ENCODE results near the gene MMP24.

Gene MMP24

DNA sequence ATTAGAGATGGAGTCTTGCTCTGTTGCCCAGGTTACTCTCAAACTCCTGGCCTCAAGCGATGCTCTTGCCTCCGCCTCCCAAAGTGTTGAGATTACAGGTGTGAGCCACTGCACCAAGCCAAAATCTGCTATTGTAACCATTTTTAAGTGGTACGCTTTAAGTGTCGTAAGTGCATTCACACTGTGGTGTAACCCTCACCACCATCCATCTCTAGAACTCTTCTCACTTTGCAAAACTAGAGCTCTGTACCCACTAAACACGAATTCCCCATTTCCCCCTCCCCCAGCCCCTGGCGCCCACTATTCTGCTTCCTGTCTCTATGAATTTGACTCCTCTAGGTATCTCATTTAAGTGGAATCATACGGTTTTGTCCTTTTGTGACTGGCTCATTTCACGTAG, 68.6 kb downstream of the MMP24 start:
- DNase-seq = no peak

DNA sequence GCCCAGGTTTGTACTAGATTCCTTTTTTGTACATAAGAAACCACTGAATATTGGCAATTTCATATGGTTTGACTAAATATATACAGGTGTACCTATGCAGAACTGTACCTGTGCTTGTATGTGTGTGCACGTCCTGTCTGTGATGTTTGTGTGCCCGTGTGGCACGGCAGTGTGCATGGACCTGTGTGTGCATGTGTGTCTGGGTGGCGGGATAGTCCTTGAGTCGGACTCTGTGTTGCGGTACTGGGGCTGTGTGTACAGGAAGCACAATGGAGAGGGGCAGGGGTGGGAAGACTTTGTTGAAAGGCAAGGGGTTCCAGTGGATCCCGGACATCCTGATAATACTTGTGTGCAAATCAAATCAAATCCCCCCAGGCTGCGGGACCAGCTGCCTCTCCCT, 69.2 kb downstream of the MMP24 start:
- DNase-seq = no peak

DNA sequence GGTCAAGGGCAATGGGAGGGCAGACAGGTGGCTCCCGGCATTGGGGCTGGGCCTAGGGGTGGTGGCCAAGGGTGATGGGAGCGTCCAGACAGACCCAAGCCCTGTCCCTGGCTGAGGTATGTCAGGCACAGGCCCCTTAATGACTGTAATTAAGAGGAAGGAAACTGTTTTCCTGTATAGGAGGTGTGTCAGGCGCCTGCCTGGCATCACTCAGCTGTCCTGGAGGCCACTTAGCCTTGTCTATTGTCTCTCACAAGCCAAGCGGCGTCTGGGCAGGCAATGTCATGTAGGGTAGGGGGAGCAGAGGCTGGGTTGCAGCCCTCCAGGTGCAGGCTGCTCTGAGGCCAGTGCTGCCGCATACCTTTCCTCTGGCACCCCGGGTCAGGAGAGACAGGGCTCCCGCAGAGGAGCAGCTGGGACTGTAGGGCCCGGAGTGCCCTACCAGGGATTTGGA, 69.6 kb downstream of the MMP24 start:
- DNase-seq = no peak

DNA sequence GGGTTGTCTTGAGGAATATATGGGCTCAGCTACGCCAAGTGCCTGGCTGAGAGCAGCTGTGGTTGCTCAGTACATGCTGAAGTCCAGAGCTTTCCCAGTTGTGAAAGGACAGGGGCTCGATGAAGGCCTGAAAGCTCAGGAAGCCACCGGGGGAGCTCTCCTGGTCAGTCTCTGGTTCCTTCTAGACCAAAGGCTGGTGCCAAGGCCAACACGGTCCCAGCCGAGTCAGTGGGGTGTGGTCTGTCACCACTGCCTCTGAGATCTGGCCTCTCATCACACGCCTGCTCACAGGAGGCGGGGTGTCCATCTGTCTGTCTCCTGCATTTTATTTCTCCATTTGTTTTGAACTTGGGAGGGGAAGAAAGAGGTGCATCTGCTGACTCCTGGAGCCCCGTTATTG, 70.7 kb downstream of the MMP24 start:
- DNase-seq = no peak

DNA sequence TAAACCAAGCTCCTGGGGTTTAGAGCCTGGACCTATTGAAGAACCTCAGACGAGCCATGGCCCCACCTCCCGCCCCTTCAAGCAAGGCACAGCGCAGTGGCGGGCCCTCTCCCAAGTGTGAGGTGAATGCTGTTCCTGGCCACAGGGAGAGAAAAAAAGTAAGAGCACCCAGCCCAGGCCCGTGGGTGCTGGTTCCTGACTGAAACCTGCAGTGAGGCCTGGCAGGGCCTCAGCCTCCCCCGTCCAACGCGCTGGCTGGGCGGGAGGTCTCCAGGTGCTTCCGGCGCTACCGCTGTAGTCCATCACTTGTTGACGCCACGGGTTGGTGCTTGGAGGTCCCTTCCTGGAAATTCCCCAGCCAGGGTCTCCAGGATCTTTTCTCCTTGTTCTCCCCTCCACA, 71.2 kb downstream of the MMP24 start:
- no peak for DNase-seq

DNA sequence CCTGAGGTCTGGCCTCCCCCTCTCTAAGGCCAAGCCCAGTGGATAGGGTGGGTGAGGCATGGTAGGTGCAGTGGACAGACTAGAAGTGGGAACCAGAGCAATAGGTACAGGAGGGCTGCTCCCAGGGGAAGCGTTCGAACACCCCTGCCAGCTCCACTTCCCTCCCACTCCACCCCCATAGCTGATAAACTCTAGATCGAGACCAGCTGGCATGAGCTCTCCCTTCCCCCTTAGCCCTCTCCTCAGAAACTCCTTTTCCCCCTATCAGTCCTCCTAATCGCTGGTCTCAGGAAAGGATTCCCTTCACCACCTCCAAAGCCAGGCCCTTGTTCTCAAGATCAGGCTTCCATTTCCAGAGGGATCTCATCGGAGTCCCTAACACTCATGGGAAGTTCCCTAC, 71.8 kb downstream of the MMP24 start:
- no peak for DNase-seq

DNA sequence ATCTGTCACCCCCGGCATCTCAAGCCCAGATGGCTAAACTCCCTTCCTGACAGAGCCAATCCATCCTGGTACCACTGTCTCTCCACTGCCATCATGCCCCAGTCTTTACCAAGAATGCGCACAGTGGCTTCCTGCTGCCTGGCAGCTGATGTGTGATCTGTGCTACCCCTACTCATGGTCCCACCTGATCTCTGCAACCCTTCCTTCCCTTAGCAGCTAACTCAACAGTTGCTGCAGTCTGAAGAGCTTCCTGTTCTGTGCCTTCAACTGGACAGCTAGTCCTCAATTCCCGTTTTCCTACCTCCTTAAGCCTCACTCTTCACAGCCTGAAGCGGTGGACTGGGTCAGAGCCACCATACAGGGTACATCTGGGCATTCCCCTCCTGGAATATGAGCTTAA, 73.3 kb downstream of the MMP24 start:
- DNase-seq = no peak

DNA sequence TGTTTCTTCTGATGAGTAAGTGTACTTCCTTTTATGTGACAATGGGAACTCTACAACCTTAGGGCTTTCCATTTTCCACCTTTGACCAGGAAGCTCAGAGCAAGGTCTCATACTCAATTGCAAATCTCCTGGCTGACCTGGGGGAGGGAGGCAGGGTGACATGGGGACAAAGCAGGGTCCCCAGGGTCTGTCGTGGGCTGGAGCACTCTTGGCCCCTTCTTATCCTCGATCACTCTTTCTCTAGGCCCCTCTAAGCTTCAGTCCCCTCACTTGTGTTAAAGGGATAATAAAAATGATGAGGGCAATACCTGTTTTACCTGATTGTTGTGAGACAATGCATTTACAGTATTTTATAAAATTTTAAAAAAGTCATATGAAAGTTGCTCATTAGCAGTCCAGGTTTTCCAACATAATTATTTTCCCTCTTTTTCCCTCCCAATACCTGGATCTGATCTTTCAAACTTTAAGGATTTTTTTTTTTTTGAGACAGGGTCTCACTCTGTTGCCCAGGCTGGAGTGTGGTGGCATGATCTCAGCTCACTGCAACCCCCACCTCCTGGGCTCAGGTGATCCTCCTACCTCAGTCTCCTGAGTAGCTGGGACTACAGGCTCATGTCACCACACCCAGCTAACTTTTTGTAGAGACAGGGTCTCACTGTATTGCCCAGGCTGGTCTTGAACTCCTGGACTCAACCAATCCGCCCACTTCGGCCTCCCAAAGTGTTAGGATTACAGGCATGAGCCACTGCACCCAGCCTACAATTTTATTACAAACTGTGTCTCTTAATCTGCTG, 74.2 kb downstream of the MMP24 start:
- DNase-seq = no peak

DNA sequence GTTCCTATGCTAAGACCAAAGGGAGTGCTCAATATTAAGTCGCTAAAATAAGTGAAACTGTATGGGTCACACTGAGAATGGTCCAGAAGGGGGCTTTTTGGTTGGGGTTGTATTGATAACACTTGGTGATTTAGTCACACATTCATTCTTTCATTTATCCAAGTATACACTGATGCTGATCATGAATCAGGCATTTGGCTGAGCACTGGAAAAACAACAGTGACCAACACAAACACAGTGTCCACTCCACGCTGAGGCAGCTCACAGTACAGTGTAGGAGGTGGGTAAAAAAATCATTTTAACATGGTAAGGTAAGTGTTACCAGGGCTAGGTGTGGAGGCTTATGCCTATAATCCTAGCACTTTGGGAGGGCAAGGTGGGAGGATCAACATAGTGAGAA, 74.9 kb downstream of the MMP24 start:
- no peak for DNase-seq

DNA sequence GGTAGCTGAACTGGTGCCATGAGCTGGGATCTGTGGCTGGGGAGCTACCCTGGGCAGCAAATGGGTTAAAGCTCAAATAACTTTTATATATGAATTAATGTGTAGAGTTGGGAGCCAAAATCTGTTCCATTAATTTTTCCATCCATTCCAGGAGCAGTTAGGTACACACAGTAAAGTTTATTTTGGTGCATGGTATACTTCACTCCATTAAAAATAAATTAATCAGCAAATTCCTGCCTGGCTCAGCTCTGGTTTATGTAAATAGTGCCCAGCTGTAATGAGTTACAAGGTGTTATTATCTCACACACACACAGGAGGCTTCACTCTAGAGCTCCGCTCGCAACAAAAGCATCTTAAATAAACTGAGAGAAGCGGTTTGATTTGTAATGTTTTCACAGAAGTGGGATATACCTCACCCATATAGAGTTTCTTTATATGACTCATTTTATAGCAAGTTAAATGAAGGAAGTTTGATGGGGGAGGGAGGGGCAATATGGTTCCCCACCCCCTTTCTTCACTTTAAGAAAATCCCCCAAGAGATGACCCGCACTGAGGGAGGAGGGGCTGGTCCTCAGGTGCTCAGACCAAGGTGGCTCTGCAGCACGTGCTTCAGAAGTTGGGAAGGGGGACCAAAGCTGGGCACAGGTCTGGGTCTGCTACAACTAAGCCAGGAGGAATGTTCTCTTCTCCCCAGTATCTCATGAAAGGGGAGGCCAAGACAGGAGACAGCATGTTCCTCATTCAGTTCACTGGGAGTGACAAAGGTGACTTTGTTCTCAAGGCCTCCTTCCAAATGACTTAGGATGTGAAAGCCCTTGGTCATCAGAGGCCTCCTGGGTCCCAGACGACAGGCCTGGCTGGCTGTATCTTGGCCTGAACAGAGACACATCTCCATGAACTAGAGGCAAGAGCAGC, 76.2 kb downstream of the MMP24 start:
- DNase-seq = peak; percentile 62

DNA sequence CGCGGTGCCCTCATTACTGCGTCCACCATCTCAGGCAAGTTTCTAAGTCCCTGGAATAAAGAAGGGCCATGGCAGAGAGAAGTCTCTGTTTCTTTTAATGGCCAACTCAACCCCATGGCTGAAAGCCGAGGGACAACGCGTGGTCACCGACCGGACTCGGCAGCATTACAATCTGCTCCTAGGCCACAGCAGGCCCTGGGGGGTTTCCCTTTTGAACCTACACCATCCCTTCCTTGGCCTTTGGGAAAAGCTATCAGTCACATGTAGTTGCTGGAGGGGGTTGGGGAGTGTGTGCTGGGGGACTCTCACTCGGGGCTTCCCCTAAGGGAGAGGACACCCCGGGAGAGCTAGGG, 76.9 kb downstream of the MMP24 start:
- no peak for DNase-seq

DNA sequence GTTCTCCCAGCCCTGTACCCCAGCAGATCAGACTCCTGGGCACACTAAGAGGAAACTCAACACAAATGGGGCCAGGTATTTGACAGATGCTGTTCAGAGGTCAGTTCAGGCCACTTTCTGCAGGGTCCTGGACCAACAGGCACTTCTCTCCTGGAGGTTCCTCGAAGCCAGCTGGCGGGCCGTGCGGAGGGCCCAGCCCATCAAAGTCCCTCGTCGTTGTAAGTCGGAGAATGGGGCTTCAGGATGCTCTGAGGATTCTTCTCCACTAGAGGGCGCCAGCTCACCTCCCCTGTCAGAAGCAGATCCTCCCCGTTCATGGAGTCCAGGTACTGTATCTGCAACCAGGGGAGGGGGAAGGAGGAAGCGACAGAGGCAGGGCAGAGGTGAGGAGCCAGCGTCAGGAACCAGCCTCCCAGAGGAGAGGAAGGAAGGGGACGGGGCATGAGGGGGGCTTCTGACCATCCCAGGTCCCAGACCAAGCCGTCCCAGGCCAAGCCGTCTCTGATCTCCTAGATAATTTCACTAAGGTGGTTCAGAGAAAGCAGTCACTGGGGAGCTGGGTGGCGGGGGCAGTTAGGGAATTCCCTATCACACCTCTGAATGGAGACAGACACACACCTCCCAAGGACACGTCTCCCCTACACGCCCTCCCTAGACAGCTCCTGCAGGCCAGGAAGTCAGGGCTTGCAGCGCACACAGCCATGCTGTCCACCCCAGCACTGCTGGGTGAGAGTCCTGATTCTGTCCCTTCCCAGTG, 77.4 kb downstream of the MMP24 start:
- DNase-seq = peak; percentile 94

DNA sequence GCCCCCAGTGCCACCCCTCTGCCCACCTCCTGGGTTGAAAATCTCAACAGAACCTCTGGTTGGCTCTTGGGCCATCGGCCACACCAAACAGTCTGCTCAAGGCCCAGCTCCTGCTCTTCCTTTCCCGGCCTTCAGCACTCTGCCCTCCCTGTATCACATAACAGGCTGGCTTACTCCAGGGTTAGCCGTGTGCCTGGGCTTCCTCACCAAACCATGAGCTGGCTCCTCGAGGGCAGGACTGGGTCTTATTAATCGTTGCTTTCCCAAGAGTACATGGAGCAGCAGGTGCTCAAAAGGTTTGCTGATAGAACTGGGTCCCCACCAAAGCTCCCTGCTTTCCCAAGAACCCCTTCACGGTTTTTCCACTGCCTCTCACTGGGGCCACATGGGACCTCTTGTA, 78.5 kb downstream of the MMP24 start:
- DNase-seq = no peak

DNA sequence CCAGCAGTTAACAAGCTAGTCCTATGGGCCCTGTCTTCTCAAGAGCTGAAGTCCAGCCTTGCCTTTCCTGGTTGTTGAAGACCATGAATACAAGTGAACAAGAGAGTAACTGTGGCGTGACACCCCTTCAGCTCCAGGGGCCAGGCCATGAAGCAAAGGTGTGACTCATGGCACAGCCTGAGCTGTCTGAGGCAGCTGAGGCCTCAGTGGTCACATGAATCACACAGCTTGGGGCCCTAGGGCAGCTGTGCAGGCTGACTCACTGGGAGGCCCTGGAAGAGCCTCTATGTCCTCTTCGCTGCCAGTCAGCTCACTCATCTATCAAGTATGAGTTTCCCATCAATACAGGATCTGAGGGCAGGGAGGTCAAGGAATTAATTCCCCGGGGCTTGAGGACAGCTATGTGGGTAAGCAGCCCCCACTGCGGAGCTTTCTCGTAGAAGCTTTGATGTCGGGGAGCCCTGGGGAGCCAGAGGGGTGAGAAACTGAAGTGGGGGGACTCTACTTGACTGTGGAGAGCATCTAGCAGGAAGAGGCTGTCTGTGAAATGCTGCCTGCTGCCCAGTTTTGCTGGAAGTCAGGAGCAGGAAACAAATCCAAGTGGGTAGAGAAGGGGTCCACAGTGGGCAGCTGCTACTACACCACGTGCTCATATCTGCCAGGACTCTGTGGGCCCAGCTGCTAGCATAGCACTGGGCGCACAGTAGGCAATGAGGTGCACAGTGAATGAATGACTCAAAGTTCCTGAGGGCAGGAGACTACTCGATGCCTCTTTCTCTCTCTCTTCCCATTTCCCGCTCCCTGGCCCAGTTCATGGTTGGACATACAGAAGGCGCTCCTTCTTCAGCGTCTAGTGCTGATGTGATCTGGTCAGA, 79.4 kb downstream of the MMP24 start:
- peak; percentile 95 for DNase-seq

DNA sequence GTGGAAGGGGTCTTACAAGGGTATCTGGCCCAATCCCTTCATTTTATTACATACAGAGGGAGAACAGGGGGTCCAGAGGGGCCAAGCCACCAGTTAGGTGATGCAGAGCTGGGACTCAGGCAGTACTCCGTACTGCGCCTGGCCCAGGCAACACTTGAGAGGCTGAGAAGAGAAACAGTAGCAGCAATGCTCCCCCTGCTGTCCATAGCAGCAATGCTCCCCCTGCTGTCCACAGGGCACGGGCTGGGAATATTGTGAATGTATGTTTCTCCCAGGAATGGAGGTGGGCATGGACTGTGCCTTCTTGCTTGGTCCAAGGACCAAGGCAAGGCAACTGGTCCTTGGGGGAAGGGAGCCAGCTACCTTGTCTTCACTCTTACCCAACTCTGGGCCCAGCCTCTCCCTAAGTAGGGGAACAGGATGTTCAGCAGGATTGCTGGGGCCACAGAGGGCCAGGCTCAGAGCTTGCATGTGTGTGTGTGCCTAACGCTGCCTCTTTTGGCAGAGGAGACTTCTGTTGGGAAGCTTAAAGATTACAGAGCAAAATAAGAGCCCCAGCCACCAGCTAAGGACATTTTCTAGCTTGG, 80.5 kb downstream of the MMP24 start:
- peak; percentile 69 for DNase-seq

DNA sequence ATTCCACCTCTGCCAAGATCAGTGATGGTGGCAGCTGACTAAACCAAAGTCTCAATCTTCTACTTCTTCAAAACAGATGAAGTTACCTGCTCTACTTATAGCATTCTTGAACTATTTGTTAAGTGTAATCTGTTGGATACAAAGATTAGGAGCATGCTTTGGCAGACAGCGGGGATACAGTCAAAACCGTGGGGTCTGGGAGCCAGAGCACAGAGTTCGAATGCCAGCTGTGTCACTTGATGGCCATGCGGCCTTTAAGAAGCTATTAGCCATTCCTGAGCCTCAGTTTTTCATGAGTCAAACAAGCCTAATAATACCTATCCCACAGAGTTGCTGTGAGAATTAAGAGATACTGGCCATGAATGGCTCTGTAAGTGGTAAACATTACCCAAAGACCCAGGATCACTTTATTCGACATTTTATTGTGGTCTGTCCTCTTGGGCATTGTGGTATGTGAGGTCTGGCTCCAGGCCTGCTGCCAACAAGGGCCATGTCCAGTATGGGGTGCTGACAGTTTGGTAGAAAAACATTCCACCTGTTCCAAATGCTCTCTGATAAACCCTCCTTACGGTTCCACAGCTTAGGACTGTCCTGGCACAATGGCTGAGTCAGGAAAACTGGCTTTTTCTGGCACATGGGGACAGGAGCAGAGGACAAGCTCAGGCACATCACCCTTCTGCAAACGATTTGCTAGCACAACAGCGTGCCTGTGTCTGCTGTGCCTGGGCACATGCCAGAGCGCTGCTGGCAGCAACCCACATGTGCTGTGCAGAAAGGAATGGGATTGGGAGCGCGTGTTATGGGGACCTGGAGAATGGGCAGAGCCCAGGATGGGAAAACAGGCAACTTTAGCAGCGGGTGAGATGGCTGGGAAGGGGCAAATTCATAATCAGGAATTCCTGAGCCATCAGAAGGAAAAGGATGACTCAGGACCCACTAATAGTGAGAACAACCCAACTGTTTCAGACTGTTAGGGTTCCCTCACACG, 81.5 kb downstream of the MMP24 start:
- no peak for DNase-seq

DNA sequence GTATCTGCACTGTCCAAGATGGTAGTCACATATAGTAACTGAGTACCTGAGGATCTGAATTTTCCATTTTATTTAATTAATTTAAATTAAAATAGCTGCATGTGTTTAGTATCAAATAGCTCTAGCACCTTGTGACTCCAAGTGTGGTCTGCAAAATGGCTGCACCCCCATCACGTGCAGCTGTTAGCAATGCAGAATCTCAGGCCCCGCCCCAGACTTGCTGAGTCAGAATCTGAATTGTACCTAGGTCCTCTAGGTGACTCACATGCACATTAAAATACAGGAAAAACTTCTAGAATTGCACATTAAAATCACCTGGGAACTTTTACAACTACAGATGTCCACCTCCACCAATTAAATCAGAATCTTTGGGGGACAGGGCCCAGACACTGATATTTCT, 84.9 kb downstream of the MMP24 start:
- peak; percentile 92 for DNase-seq

DNA sequence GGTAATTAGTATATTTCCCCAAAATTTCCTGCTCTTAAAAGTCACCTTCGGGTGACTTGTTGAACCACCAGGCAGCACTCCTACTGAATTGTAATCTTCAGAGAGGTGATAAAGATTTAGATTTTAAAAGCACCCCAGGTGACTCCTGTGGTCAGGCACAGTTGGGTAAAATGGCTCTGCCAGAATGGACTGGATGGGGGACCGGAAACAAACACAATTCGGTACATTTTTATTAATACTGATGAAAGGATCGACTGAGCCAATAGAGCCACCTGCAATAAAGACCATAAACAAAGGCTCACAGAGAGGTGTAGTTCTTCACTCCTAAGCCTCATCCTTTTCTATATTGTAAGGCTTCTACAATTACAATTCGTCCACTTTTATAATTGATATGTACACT, 85.3 kb downstream of the MMP24 start:
- peak; percentile 10 for DNase-seq

DNA sequence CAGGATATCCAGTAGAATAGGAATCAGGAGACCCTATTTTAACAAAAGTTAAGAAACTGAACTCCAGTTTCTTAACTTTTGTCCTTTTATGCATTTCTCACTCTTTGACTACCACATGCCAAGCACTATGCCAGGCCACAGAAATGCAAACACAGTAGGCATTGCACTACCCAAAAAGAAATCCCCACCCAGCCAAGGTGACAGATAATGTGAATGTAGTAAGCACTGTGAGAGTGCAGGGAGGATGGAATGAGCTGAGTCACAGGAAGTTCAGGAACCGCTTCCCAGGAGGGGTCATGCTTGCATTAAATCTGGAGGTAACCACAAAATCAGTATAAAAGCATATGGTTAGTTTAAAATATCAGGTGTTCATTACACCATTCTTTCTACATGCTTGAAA, 85.8 kb downstream of the MMP24 start:
- DNase-seq = peak; percentile 85

DNA sequence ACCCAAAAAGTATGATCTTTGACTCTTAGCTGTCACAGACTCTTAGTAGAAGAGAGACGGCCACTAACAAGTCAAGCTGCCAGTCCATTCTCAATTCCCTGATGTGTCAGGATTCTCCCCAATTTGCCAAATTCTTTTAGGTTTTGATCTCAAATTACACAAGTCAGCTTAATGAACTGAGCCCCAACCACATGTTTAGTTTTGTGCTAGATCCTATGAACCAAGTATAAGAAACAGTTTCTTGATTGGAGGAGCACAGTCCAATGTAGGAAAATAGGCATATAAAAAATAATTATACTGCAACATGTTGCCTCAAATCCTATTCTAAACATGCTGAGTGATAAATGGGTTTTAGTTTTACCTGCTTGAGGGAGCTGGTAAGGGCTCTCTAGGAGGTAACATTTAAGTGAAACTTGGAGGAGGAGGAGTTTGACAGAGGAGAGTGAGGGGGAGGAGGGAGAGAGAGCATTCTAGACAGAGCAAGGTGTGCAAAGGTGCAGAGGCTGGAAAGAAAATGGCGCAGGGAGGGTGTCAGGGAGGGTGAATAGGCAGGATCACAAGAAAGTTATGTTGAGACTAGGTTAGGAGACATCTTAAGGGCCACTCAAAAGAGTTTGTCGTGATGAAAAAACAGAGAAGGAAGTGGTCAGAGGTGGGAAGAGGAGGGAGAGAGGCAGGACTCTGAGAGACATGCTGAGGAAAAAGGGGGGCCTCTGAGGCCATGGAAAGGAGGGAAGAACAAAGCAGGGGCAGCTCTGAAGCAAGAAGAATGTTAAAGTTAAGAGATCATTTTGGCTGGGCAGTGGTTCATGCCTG, 88.5 kb downstream of the MMP24 start:
- DNase-seq = peak; percentile 57

All from activated CD4-positive, alpha-beta T cell treated with anti-CD3 and anti-CD28 coated beads, Interleukin-2, Interleukin-6, amounts not matched to agents 100 ng/mL and 50 ng/mL, durations not matched to agents 16 hours and 8 hours (primary cell).